ENCODE data around the gene MYMK.

The MYMK gene

DNA sequence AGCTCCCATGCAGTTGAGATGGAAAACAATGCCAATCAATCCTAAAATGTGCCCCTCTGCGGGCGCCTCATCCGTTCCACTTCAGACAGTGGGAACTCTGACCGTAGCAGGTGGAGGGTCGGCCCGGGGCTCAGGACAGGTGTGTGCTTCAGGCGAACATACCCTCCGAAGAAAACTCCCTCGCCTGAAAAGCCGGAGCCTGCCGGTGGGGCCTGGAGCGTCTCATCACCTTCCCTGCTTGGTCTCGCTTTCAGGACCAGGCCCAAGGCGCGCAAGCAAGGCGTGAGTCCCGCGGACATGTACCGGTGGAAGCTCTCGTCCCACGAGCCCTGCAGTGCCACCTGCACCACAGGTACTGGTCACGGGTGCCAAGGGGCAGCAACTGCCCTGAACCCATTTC is 36.2 kb upstream of the MYMK start:
- no peak for TF ChIP-seq EZH2 (IDR thresholded peaks at IDR 0.05; ENCODE audit: borderline replicate concordance, low read depth, low read length, severe bottlenecking)
- no peak for TF ChIP-seq CTCF (IDR thresholded peaks at IDR 0.05; ENCODE audit: borderline replicate concordance, extremely low read depth, low read length, poor library complexity, severe bottlenecking)
- no peak overlapping the region for H3K4me3 ChIP-seq (ENCODE audit: low read depth in 1 of 2, low read length in 2 of 2)
- no peak for DNase-seq
- no peak for ATAC-seq (ENCODE audit: insufficient read depth, low read depth)
- no peaks in the 10 kb centered on the region for H3K36me3 ChIP-seq (ENCODE audit: insufficient read depth, low read length)
- H3K4me2 ChIP-seq (ENCODE audit: insufficient read depth, low read length): no peak overlapping the region
- H3K27ac ChIP-seq (ENCODE audit: low read length): no peak overlapping the region
- no peaks in the 10 kb centered on the region for H3K79me2 ChIP-seq (ENCODE audit: insufficient read depth, low read length)
- H3K9me3 ChIP-seq (ENCODE audit: insufficient read depth, low read length, severe bottlenecking): no peaks in the 10 kb centered on the region
- H3K4me1 ChIP-seq (ENCODE audit: insufficient read depth, low read length): no peaks in the 10 kb centered on the region
- H2AFZ ChIP-seq (ENCODE audit: low read depth, low read length): no peak overlapping the region
- no peak overlapping the region for H3K9ac ChIP-seq (ENCODE audit: low read depth, low read length)
- no peaks in the 10 kb centered on the region for H4K20me1 ChIP-seq (ENCODE audit: insufficient read depth, low read length)
- no peaks in the 10 kb centered on the region for H3K27me3 ChIP-seq (ENCODE audit: insufficient read depth, low read length, poor library complexity)

DNA sequence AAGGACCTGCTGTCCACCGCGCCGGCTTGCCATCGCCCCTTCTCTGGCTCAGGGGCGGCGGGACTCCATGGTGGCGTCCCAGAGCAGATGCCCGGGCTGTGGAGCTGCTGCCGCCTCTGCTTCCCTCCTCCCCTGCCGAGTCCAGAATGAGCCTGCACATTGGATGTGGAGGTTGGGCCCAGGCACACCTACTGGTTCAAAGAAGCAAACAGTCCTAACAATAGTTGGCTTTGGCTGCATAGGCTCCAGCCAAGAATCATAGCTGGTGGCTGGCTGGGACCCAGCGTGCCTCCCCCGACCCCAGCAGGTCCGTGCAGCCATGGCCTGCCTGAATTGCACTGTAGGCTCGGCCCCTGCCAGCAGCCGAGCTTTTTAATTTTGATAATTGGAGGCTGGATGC is 35.6 kb upstream of the MYMK start:
- no peak for ATAC-seq (ENCODE audit: insufficient read depth, low read depth)
- TF ChIP-seq EZH2 (IDR thresholded peaks at IDR 0.05; ENCODE audit: borderline replicate concordance, low read depth, low read length, severe bottlenecking) (no peak), CTCF (IDR thresholded peaks at IDR 0.05; ENCODE audit: borderline replicate concordance, extremely low read depth, low read length, poor library complexity, severe bottlenecking) (no peak)
- H3K4me3 ChIP-seq (ENCODE audit: low read depth in 1 of 2, low read length in 2 of 2): no peak overlapping the region
- no peaks in the 10 kb centered on the region for H4K20me1 ChIP-seq (ENCODE audit: insufficient read depth, low read length)
- no peaks in the 10 kb centered on the region for H3K79me2 ChIP-seq (ENCODE audit: insufficient read depth, low read length)
- H3K4me2 ChIP-seq (ENCODE audit: insufficient read depth, low read length): no peak overlapping the region
- H3K27me3 ChIP-seq (ENCODE audit: insufficient read depth, low read length, poor library complexity): no peaks in the 10 kb centered on the region
- no peak for DNase-seq
- no peak overlapping the region for H2AFZ ChIP-seq (ENCODE audit: low read depth, low read length)
- H3K9ac ChIP-seq (ENCODE audit: low read depth, low read length): no peak overlapping the region
- no peak overlapping the region for H3K27ac ChIP-seq (ENCODE audit: low read length)
- no peaks in the 10 kb centered on the region for H3K9me3 ChIP-seq (ENCODE audit: insufficient read depth, low read length, severe bottlenecking)
- no peaks in the 10 kb centered on the region for H3K4me1 ChIP-seq (ENCODE audit: insufficient read depth, low read length)
- H3K36me3 ChIP-seq (ENCODE audit: insufficient read depth, low read length): no peaks in the 10 kb centered on the region

DNA sequence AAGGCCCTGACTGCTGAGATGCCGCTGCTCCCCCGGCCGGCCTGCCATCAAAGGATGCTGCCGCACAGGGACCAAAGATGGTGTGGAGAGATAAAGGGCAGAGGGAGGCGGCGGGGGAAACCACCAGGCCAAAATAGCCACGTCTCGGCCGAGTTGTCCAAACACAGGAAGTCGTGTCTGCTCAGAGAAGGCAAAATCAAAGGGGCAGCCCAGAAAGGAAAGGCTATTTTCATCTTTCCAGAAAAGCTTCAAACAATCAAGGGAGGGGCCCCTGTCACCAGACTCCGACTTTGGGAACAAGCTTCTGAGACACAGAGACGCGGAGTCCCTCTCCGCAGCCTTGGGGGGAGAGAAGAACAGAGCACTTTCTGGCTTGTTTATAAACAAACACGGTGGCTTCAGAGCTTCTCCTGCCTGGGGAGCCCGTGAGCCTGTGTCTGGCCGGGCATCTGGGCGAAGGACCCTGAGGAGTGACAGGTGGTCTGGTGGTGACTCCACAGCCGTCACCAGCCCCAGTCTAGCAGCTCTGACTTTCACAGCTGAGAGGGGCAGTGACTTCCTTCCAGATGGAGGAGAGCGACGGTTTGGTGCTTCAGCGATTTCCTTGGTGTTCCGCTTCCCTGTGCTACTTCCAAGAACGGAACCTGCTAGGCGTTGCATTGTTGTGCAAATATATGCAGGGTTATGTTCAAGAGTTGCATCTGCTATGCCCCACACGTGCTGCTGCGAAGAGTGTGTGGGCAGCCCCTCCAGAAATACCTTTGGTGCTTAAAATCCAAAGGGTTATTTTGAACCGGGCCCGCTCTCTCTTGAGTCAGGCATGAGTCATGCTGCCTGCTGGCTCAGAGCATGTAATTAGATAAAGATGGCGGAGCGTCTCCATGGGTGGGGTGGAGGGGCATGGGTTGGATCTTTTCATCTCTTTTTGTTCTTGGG is 33.7 kb upstream of the MYMK start:
- H3K9me3 ChIP-seq (ENCODE audit: insufficient read depth, low read length, severe bottlenecking): no peaks in the 10 kb centered on the region
- DNase-seq (no peak), ATAC-seq (ENCODE audit: insufficient read depth, low read depth) (no peak)
- no peaks in the 10 kb centered on the region for H3K4me1 ChIP-seq (ENCODE audit: insufficient read depth, low read length)
- no peak overlapping the region for H3K4me2 ChIP-seq (ENCODE audit: insufficient read depth, low read length)
- H2AFZ ChIP-seq (ENCODE audit: low read depth, low read length): no peak overlapping the region
- H3K27ac ChIP-seq (ENCODE audit: low read length): no peak overlapping the region
- H3K9ac ChIP-seq (ENCODE audit: low read depth, low read length): no peak overlapping the region
- H3K79me2 ChIP-seq (ENCODE audit: insufficient read depth, low read length): no peaks in the 10 kb centered on the region
- H3K27me3 ChIP-seq (ENCODE audit: insufficient read depth, low read length, poor library complexity): no peaks in the 10 kb centered on the region
- no peaks in the 10 kb centered on the region for H3K36me3 ChIP-seq (ENCODE audit: insufficient read depth, low read length)
- no peaks in the 10 kb centered on the region for H4K20me1 ChIP-seq (ENCODE audit: insufficient read depth, low read length)
- no peak overlapping the region for H3K4me3 ChIP-seq (ENCODE audit: low read depth in 1 of 2, low read length in 2 of 2)
- TF ChIP-seq CTCF (IDR thresholded peaks at IDR 0.05; ENCODE audit: borderline replicate concordance, extremely low read depth, low read length, poor library complexity, severe bottlenecking) (no peak), EZH2 (IDR thresholded peaks at IDR 0.05; ENCODE audit: borderline replicate concordance, low read depth, low read length, severe bottlenecking) (no peak)

All from DND-41 (cell line).